Calu3 (cell line): Measurements from ENCODE around the gene SH2D3C. TPM values are rescaled to one million over a fixed set of nuclear protein-coding genes. Genes with fewer than 3 reads are reported as not detected.

ENCODE experiments used
- BruUV-seq: library from RNA; stranded (reverse); fragments of 400-500 nt; replicated peaks from 2 replicates; lab custom pipeline; 2021; lab: Mats Ljungman, UMichigan
- CTCF ChIA-PET: fragments of 300-600 bp; sonication (Branson Sonifier 250); formaldehyde crosslinking; loops from one replicate; lab custom pipeline; 2022; ENCODE audit warnings: antibody characterized with exemption; lab: Charles Lee
- DNase-seq: peaks from one replicate; pipeline ENCODE4 v3.0.0; 2022
- H3K27ac Mint-ChIP-seq: one replicate; pipeline ENCODE4 v1.8.0; 2022; ENCODE audit warnings: mixed read lengths; ENCODE audit not compliant: unreplicated experiment
- H3K27me3 Mint-ChIP-seq: one replicate; pipeline ENCODE4 v1.8.0; 2022; ENCODE audit warnings: mixed read lengths; ENCODE audit not compliant: unreplicated experiment
- H3K36me3 Mint-ChIP-seq: one replicate; pipeline ENCODE4 v1.8.0; 2022; ENCODE audit warnings: mild to moderate bottlenecking, moderate library complexity, mixed read lengths; ENCODE audit not compliant: insufficient read depth, unreplicated experiment
- H3K4me1 Mint-ChIP-seq: one replicate; pipeline ENCODE4 v1.8.0; 2022; ENCODE audit warnings: mild to moderate bottlenecking, low read depth, mixed read lengths; ENCODE audit not compliant: unreplicated experiment
- H3K4me3 Mint-ChIP-seq: one replicate; pipeline ENCODE4 v1.8.0; 2022; ENCODE audit warnings: mild to moderate bottlenecking, low read depth, moderate library complexity, mixed read lengths; ENCODE audit not compliant: unreplicated experiment
- H3K9me3 Mint-ChIP-seq: one replicate; pipeline ENCODE4 v1.8.0; 2022; ENCODE audit warnings: low read depth, mixed read lengths; ENCODE audit not compliant: unreplicated experiment
- intact Hi-C: fragments of 100-400 bp; cut with micrococcal nuclease; formaldehyde crosslinking; loops from one replicate; pipeline ENCODE4 v1.10.0; 2022; ENCODE audit not compliant: unreplicated experiment
- total RNA-seq: library from RNA; stranded (reverse); gene quantifications from 2 replicates; pipeline ENCODE4 v1.2.3, GENCODE V29; 2022
- TF ChIP-seq, protein P1 (sequence below): fragments of 200-600 bp; IDR thresholded peaks from one replicate; pipeline ENCODE4 v1.8.0; 2022; ENCODE audit warnings: antibody characterized with exemption; ENCODE audit not compliant: unreplicated experiment

SH2D3C gene
- total RNA-seq, 1 experiment from 2014 or later: not detected

DNA sequence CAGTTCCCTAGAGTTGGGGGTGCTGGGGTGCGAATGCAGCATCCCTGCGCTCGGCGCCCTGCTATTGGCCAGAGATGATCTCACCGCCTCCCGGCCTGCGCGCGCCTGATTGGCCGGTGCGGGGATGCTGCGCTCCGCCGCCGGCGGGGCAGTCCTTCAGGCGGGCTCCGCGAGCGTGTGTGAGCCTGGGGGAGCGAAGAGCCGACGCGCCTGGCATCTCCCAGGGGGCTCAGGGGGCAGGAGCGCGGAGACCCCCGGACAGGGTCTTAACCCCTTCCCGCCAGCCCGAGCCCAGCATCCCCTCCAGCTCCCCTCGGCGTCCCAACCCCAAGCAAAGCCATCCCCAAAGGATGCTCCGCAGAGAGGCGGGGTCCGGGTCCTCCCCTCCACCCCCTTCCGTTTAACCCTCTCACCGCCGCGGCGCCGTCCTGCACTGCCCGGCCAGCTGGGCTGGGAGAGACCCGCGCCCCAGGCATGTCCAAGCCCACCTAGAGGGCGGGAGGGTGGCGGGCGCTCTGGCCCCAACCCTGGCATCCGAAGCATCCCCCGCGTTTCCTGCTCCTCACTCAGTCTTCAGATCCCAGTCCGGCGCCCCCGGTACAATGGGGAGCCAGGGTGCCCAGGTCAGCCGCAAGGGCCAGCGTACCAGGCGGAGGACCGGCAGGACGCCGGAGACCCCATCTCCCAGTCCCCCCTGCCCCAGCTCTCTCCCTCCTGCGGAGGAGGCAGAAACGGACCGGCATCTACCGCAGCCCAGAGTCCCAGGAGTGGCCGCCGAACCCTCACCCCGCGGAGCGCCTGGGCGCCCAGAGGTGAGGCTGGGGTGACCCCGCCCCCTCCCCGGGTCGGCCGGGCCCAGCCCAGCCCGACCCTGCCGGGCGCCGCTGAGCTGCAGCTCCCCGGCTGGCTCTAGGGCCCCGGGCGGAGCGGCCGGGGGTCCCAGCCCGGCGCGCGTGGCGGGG lies 24.1 kb downstream of the SH2D3C start:
- H3K4me1 Mint-ChIP-seq: no peaks in the 10 kb centered on the region
- intact Hi-C loops: no loop called here
- CTCF ChIA-PET: no interaction called here
- no peak overlapping the region for H3K27ac Mint-ChIP-seq
- no peaks in the 10 kb centered on the region for H3K9me3 Mint-ChIP-seq
- no TSS peak for BruUV-seq
- peaks cover 52% of the 10 kb centered on the region for H3K27me3 Mint-ChIP-seq
- TF ChIP-seq, protein P1, sequence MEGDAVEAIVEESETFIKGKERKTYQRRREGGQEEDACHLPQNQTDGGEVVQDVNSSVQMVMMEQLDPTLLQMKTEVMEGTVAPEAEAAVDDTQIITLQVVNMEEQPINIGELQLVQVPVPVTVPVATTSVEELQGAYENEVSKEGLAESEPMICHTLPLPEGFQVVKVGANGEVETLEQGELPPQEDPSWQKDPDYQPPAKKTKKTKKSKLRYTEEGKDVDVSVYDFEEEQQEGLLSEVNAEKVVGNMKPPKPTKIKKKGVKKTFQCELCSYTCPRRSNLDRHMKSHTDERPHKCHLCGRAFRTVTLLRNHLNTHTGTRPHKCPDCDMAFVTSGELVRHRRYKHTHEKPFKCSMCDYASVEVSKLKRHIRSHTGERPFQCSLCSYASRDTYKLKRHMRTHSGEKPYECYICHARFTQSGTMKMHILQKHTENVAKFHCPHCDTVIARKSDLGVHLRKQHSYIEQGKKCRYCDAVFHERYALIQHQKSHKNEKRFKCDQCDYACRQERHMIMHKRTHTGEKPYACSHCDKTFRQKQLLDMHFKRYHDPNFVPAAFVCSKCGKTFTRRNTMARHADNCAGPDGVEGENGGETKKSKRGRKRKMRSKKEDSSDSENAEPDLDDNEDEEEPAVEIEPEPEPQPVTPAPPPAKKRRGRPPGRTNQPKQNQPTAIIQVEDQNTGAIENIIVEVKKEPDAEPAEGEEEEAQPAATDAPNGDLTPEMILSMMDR: no peak
- no peak for DNase-seq
- peaks cover 5% of the 10 kb centered on the region for H3K36me3 Mint-ChIP-seq
- H3K4me3 Mint-ChIP-seq: no peak overlapping the region

DNA sequence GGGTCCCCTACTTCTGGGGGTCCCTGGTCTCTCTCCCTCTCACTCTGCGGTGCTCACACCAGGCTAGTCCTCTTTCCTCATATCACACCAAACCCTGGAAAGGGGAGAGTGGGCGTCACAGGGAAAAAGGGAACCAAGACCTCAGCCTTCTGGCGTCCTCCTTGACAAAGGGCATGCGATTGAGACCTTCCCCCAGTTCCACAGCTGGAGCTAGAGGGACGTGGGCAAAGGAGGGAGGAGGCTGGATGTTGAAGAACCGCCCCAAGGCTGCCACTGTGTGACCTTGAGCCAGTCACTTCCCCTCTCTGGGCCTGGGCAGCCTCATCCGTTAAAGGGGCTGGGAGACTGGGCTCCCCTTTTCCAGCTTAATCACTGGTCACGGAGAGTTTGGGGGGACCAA lies 24.8 kb downstream of the SH2D3C start:
- no TSS peak for BruUV-seq
- intact Hi-C loops: no loop called here
- Mint-ChIP-seq H3K4me1 (no peaks in the 10 kb centered on the region), H3K27me3 (peaks cover 59% of the 10 kb centered on the region), H3K27ac (no peak overlapping the region), H3K9me3 (no peaks in the 10 kb centered on the region), H3K4me3 (no peak overlapping the region), H3K36me3 (peaks cover 5% of the 10 kb centered on the region)
- CTCF ChIA-PET: interaction anchor here (0.5 to 0.6 kb wide), 2 partner anchors 265 to 886 kb away, joined by 3 to 5 read pairs; no protein-coding TSS in a partner anchor
- DNase-seq: no peak
- TF ChIP-seq, protein P1: no peak

DNA sequence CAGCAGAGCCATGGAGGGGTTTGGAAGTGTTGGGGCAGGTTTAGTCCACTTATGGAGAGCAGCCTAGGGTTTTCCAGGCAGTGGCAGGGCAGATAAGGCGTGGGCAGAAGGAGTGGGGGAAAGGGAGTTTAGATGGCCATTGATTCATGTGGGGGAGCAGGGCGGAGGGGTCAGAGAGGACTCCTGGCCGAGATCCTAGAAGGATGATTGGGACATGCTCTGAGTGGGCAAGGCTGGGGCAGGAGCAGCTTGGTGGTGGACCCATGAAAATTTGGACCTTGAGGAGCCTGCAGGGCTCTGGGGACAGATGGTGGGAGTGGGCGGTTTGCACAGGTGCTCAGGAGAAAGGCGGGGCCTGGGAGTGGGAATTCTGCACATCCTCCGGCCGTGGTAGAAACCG lies 25.3 kb downstream of the SH2D3C start:
- H3K27ac Mint-ChIP-seq: no peak overlapping the region
- intact Hi-C loops: no loop called here
- peaks cover 64% of the 10 kb centered on the region for H3K27me3 Mint-ChIP-seq
- no peaks in the 10 kb centered on the region for H3K9me3 Mint-ChIP-seq
- CTCF ChIA-PET: interaction anchor here (0.5 to 0.6 kb wide), 2 partner anchors 265 to 885 kb away, joined by 3 to 5 read pairs; no protein-coding TSS in a partner anchor
- TF ChIP-seq, protein P1: no peak
- H3K36me3 Mint-ChIP-seq: peaks cover 5% of the 10 kb centered on the region
- no peak for DNase-seq
- no peaks in the 10 kb centered on the region for H3K4me1 Mint-ChIP-seq
- BruUV-seq: no TSS peak
- H3K4me3 Mint-ChIP-seq: no peak overlapping the region

DNA sequence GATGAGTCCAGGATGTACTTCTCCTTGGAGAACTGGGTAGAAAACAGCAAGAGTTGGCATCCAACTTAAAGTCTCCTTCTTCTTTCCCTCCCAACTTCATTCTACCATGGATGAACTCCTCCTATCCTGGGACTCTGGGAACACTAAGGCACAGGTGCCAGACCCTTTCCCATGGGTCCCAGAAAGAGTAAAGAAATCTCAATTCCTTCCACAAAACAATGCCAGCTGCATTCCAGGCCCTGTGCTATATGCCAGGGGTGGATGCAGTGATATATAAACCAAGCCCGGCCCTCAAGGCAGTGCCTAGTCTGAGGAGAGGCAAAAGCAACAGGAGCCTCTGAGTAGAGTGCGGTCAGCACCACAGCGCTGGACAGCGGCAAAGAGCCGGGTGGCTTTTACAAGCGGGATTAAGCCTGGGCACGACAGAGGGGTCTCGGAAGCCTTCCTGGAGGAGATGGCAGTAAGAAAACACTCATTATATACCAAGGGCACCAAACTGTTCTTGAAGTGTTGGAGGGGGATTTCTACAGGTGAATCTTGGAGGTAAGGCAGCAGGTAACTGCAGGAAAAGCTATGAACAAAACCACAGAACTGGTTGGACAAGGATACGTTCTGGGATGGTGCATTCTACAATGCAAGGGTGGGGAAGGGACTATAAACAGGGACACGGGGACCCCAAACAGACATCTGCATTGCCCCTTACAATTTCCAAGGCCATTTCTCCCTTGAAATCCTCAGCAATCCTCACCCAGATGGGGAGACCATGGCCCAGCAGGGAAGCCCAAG lies 27.0 kb downstream of the SH2D3C start:
- no TSS peak for BruUV-seq
- TF ChIP-seq, protein P1: no peak
- Mint-ChIP-seq H3K36me3 (peaks cover 5% of the 10 kb centered on the region), H3K4me3 (no peak overlapping the region), H3K27ac (no peak overlapping the region), H3K27me3 (peaks cover 80% of the 10 kb centered on the region), H3K9me3 (no peaks in the 10 kb centered on the region), H3K4me1 (no peaks in the 10 kb centered on the region)
- DNase-seq: peak; percentile 15
- CTCF ChIA-PET: interaction anchor here (0.6 to 0.9 kb wide), 2 partner anchors 17 to 62 kb away, joined by 3 read pairs; partner anchors contain the start of gene TOR2A
- intact Hi-C loops: no loop called here
